GM21367 (cell line): Measurements from ENCODE around the gene FLYWCH1.

Experiments
- ATAC-seq: cut with Tn5 transposase; IDR thresholded peaks from one replicate; pipeline ENCODE4 v1.9.1; 2021; ENCODE audit not compliant: unreplicated experiment

Gene FLYWCH1

GRCh38 chr16:2949705-2950352, 38.1 kb downstream of the FLYWCH1 start:
- ATAC-seq, result no peak

DNA sequence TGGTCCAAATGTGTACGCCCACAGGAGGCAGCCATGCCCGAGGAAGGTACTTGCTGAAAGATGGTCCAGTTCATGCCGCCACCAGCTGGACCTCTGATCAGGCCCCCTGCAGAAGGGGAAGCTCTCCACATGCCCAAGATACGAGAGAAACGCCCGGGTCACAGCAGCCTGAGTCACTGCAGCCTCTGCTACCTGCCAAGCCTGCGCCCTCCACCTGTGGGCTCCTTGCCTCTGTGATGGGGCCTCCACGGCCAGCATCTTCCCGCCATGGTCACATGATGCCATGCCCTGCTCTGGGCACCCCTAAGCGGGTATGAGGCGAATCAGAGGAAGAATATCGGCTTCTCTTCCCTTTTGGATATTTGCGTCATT, 38.6 kb downstream of the FLYWCH1 start:
- ATAC-seq, result no peak

DNA sequence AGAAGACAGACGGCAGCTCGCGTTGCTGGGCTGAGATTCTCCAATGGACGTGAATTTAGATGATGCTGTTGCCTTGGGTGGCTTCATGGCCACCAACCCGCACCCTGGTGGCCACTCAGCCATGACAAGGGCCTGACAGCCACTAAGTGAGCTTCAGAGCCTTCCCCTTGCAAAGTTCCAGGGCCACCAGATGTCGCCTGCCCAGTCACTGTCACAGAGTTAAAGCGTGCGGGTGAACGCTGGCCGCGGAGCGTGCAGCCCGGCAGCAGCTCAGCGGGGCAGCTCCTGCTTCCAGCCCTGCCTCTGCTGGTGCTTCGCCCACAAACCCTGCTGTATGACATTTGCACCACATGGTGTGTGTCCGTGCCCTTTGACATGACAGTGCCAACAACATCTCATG, 39.0 kb downstream of the FLYWCH1 start:
- ATAC-seq, result no peak

DNA sequence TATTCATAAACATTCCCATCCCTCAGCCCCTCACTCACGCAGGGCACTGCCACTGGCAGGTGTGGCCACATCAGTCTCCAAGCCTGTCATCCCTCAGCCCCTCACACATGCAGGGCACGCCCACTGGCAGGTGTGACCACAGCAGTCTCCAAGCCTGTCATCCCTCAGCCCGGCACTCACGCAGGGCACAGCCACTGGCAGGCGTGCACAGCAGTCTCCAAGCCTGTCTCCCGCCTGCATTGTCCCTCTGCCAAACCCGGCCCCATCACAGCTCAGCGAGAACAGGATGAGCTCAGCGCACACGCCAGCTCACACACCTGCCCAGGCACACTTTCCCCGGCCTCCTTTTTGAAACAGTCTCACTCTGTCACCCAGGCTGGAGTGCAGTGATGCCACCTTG, 40.9 kb downstream of the FLYWCH1 start:
- no peak for ATAC-seq

DNA sequence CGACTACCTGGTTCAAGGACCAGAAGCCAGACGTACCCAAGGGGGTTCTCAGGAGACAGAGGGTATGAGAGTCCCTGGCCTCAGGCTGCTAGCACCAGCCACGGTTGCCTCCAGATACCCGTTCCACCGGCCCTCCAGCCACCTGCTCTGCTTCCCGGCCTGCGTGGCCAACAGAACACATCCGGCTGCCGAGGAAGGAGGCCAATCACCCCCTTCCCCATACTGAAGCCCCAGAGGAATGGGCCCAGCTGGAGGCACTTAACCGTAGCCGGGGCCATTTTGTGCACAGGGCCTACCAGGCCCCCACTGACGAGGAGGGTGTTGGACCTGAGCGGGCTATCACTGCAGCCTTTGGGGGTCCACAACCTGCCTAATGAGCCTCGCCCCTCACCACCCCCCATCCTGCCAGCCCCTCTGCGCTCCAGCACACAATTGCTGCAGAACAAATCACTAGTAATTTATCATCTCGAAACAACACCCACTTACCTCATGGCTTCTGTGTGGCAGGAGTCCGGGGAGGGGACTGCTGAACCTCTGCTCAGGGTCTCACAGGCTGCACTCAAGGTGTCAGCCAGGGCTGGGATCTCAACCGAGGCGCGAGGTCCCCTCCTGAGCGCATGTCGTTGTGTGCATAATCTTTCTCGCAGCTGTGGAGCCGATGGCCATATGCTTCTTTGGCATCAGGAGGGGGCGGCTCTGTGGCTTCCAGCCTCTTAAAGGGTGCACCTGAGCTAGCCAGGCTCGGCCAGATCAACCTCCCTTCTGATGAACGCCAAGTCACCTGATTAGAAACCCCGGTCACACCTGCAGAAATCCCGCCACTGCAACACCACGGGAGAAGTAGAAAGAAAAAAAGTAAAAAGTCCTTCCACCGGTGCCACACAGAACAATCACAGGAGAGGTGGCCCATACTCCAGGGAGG, 42.2 kb downstream of the FLYWCH1 start:
- ATAC-seq, result no peak

GRCh38 chr16:2954656-2955381, 43.1 kb downstream of the FLYWCH1 start:
- no peak for ATAC-seq

GRCh38 chr16:2955438-2955778, 43.7 kb downstream of the FLYWCH1 start:
- ATAC-seq, result no peak

GRCh38 chr16:2955779-2956578, 44.2 kb downstream of the FLYWCH1 start:
- ATAC-seq, result no peak

DNA sequence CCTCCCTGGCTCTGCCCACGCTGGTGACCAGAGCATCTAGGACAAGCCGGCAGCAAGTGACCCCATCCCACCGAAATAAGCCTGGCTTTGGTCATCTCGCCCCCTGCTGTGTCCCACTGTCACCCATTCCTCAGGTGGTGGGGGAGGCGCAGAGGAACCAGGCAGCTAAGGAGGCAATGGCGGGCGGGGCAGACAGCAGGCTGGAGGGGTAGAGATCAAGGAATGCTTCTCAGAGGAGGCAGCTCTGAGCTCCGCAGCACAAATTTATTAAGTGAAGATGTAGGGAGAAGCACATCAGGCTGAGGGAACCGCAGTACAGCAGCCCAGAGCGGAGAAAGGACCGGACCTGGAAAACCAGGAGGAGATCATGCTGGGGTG, 44.8 kb downstream of the FLYWCH1 start:
- ATAC-seq, result no peak

- no peak for ATAC-seq
These were observed 47.5 kb downstream of the FLYWCH1 start for GRCh38 chr16:2959206-2959605.

GRCh38 chr16:2960183-2961010, 48.7 kb downstream of the FLYWCH1 start:
- no peak for ATAC-seq

GRCh38 chr16:2962334-2963073, 50.8 kb downstream of the FLYWCH1 start:
- no peak for ATAC-seq

DNA sequence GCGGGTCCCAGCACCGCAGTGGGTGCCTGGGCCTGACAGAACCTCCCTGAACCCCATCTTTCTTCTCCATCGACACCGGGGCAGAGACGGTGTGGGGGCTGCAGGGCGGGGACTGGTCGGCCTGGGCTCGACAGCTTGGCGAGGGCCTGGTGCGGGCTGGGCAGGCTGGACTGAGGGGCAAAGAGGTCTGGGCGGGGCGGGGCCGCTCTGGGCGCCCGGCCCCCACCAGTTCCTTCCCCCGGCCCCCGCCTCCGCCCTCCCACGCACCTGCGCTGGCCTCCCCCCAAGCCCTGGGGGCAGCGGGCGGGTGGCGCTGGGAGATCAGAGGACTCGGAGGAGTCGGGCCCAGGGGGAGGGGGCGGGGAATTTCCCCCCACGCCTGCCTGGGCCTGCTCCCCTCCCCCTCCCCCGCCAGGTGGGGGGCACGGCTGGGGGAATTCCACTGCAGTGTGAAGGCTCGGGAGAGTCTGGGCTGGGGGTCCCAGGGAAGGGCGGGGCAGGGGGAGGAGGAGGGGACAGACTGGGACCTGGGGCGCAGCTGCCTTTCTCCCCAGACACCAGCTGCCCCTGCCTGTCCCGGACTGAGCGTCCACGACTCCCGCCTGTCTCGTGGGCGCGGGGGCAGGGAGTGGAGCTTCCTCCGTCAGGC, 51.5 kb downstream of the FLYWCH1 start:
- no peak for ATAC-seq

GRCh38 chr16:2963723-2964474, 52.2 kb downstream of the FLYWCH1 start, which contains the start of gene KREMEN2:
Gene KREMEN2, plus strand, starts transcription at chr16:2964275. Its CDS starts 246 bp downstream, at chr16:2964521.
- ATAC-seq, result no peak

- ATAC-seq, result no peak
These were observed 53.0 kb downstream of the FLYWCH1 start for GRCh38 chr16:2964475-2965336.

DNA sequence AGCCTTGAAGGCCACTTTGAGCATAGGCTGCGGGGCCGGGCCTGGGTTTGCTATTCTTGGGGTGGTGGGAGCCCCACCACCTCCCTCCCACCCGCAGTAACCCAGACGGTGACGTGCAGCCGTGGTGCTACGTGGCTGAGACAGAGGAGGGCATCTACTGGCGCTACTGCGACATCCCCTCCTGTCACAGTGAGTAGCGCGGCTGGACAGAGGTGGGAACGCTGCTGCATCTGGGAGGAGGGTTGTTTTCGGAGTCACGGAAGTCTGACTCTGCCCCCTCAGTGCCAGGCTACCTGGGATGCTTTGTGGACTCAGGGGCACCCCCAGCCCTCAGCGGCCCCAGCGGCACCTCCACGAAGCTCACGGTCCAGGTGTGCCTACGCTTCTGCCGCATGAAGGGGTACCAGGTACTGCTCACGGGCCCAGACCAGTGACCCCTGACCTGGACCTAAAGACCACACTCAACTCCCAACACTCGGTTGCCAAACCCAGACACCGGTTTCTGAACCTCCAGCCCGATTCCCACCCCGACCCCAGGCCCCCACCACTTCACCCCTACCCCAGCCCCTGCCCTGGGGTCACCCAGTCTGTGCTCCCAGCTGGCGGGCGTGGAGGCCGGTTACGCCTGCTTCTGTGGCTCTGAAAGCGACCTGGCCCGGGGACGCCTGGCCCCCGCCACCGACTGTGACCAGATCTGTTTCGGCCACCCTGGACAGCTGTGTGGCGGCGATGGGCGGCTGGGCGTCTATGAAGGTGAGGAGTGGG, 54.5 kb downstream of the FLYWCH1 start:
- no peak for ATAC-seq

GRCh38 chr16:2966808-2967191, 55.1 kb downstream of the FLYWCH1 start:
- ATAC-seq, result no peak
